Measurements from ENCODE around the gene HPSE2. TPM values are rescaled to one million over a fixed set of nuclear protein-coding genes. Genes with fewer than 3 reads are reported as not detected.

Gene HPSE2
- total and polyA plus RNA-seq, 2 experiments from 2014 or later = 0.10 to 0.24 TPM

- Mint-ChIP-seq H3K4me1 (no peaks in the 10 kb centered on the region), H3K27me3 (ENCODE audit: insufficient read depth, low read depth, poor library complexity) (peaks cover 3% of the 10 kb centered on the region), H3K36me3 (ENCODE audit: low read depth) (peaks cover 61% of the 10 kb centered on the region), H3K27ac (no peak overlapping the region), H3K4me3 (no peak overlapping the region), H3K9me3 (peaks cover 22% of the 10 kb centered on the region)
- no peaks in the 10 kb centered on the region for H3K9me2 ChIP-seq (ENCODE audit: insufficient read depth)
- no peak overlapping the region for H2AFZ ChIP-seq
- H3K79me2 ChIP-seq (replicated peaks; ENCODE audit: insufficient read depth) = no peaks in the 10 kb centered on the region
- no peaks in the 10 kb centered on the region; the same call in 1 of the 2 replicates for H4K20me1 ChIP-seq (replicated peaks; ENCODE audit: insufficient read depth)
- no peak overlapping the region for H3K4me2 ChIP-seq
- H3K27me3 ChIP-seq (ENCODE audit: insufficient read depth) = no peaks in the 10 kb centered on the region
- H3K36me3 ChIP-seq (ENCODE audit: insufficient read depth) = peaks cover 13% of the 10 kb centered on the region
- H3K4me1 ChIP-seq (ENCODE audit: insufficient read depth) = no peaks in the 10 kb centered on the region
- H3F3A ChIP-seq (replicated peaks; ENCODE audit: low read depth) = no peaks in the 10 kb centered on the region
- ATAC-seq (no peak), DNase-seq (ENCODE audit: low spot score) (no peak)
- H3K4me3 ChIP-seq = no peak overlapping the region
- H3K27ac ChIP-seq (ENCODE audit: low read depth) = no peak overlapping the region
- TF ChIP-seq POLR2AphosphoS5 (IDR thresholded peaks at IDR 0.05; ENCODE audit: low read depth) = no peak
These were observed 804.6 kb downstream of the HPSE2 start for GRCh38 chr10:98431016-98431415.

GRCh38 chr10:98430427-98430826 lies 805.2 kb downstream of the HPSE2 start:
- no peak overlapping the region for H3K4me2 ChIP-seq
- H3K4me3 Mint-ChIP-seq = no peak overlapping the region
- peaks cover 55% of the 10 kb centered on the region for H3K36me3 Mint-ChIP-seq (ENCODE audit: low read depth)
- TF ChIP-seq ZNF331 (CRISPR knock-in tag; IDR thresholded peaks at IDR 0.05; ENCODE audit: low read depth) (no peak), POLR2AphosphoS5 (IDR thresholded peaks at IDR 0.05; ENCODE audit: low read depth) (no peak), CREB1 (CRISPR knock-in tag; IDR thresholded peaks at IDR 0.05; ENCODE audit: low read depth) (no peak), REST (IDR thresholded peaks at IDR 0.05; ENCODE audit: unreplicated experiment) (no peak), EZH2 (IDR thresholded peaks at IDR 0.05; ENCODE audit: low read depth, unreplicated experiment) (no peak), CTCF (conservative IDR thresholded peaks at IDR 0.05; ENCODE audit: low read depth in 2 of 2) (no peak), ETS1 (IDR thresholded peaks at IDR 0.05) (no peak), ZNF114 (CRISPR knock-in tag; IDR thresholded peaks at IDR 0.05) (no peak), NANOG (IDR thresholded peaks at IDR 0.05; ENCODE audit: borderline replicate concordance) (no peak), STAT1 (IDR thresholded peaks at IDR 0.05; ENCODE audit: unreplicated experiment) (no peak), JUNB (IDR thresholded peaks at IDR 0.05; ENCODE audit: unreplicated experiment) (no peak)

More at GRCh38 chr10:98430427-98430826, 805.2 kb downstream of the HPSE2 start:
- Histone ChIP-seq H3K36me3 (ENCODE audit: insufficient read depth) (peaks cover 13% of the 10 kb centered on the region), H2AFZ (no peak overlapping the region), H3K4me3 (no peak overlapping the region), H3K4me1 (ENCODE audit: insufficient read depth) (no peaks in the 10 kb centered on the region), H3F3A (replicated peaks; ENCODE audit: low read depth) (no peaks in the 10 kb centered on the region), H3K27ac (ENCODE audit: low read depth) (no peak overlapping the region), H4K20me1 (replicated peaks; ENCODE audit: insufficient read depth) (no peaks in the 10 kb centered on the region; the same call in 1 of the 2 replicates), H3K27me3 (ENCODE audit: insufficient read depth) (no peaks in the 10 kb centered on the region), H3K9me2 (ENCODE audit: insufficient read depth) (no peaks in the 10 kb centered on the region), H3K79me2 (replicated peaks; ENCODE audit: insufficient read depth) (no peaks in the 10 kb centered on the region)
- H3K27me3 Mint-ChIP-seq (ENCODE audit: insufficient read depth, low read depth, poor library complexity) = peaks cover 6% of the 10 kb centered on the region
- H3K4me1 Mint-ChIP-seq = no peaks in the 10 kb centered on the region
- DNase-seq (ENCODE audit: low spot score) (no peak), ATAC-seq (no peak)
- H3K9me3 Mint-ChIP-seq = peaks cover 22% of the 10 kb centered on the region
- no peak overlapping the region for H3K27ac Mint-ChIP-seq

All from GM23338 (cell line).